Astrocyte of the hippocampus (primary cell): ENCODE results near the gene ZHX3.
A peak's percentile ranks its signal among the peaks of the same experiment; 100 is the strongest.
"Not testable (repeated sequence)": the region's sequence is repeated elsewhere in the genome, so short reads cannot be mapped to it uniquely, and the experiment has no call there.

Experiments
- DNase-seq: peaks from one replicate; pipeline ENCODE4 v3.0.0; 2011; ENCODE audit warnings: low read depth, low spot score

The ZHX3 gene

GRCh38 chr20:41261790-41262717, 55.5 kb downstream of the ZHX3 start:
- no peak for DNase-seq

DNA sequence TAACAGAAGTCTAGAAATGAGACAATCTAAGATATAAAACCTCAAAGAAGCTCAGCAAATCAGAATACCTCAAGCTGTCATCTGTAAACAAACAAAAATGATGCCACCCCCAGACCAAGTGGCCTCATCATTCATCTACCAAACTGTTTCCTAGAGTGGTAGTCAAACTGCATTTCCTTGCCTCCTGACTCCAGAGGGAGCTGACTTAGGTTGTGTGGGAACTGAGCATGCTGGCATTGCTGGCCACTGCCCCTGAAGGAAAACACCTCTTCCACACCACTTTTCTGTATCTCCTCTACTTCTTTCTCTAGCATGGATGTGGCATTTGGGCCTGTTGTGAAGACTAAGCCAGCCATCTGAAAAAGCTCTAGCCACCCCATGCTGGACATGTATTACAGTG, 56.3 kb downstream of the ZHX3 start:
- no peak for DNase-seq

DNA sequence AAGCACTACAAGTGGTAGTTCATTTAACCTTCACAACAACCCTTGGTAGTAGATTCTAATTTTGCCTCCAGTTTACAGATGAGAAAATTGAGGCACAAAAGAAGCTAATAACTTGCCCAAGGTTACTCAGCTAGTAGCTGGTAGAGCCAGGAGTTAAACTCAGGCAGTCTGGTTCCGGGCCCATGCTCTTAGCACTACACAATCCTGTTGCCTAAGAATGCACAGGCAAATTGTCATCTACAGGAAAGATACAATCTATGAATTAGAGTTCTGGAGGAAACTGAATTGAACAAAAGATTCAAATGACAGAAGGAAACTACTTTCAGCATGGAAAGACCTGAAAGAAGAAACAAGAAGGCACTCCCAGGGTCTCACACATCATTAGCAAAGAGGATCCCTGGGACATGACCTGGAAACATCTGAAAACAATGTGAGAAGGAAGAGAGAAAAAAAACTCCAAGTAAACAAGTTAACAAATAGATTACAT, 56.8 kb downstream of the ZHX3 start:
- DNase-seq: no peak

DNA sequence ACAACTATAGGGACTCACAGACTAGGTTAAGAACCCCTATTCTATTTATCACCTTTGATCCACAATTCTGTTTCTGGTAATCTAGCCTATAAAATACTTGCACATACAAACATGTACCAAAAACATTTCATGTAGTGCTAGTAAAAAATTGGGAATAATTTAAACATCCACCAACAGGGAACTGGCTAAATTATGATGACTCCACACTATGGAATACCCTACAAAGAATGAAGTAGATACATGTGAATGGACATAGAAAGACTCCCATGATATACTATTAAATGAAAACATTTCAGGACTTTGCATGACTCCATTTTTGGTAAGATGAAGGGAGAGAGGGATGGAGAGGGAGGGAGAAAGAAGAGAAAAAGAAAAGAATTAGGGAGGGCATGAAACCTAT, 58.2 kb downstream of the ZHX3 start:
- no peak for DNase-seq

- DNase-seq: no peak
Observed at GRCh38 chr20:41258474-41258873, 59.1 kb downstream of the ZHX3 start.

- no peak for DNase-seq
Observed at GRCh38 chr20:41256516-41256915, 61.0 kb downstream of the ZHX3 start.

DNA sequence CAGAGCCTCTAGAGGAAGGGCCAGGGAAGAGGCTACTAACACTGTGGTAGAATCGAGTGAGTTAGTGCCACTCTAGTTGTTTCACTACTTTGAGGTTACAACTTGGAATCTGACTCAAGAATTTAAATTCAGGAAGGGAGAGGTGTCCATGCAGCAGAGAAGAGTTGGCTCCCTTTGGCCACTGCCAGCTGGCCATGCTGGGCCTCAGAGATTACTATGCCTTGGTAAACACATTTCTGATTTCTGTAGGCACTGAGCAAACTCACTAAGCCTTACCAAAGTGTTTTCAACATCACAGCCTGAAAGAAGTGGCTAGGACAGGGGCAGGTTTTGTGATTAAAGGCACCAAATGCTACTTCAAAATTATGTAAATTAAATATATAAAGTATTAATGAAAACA, 61.9 kb downstream of the ZHX3 start:
- DNase-seq: no peak

DNA sequence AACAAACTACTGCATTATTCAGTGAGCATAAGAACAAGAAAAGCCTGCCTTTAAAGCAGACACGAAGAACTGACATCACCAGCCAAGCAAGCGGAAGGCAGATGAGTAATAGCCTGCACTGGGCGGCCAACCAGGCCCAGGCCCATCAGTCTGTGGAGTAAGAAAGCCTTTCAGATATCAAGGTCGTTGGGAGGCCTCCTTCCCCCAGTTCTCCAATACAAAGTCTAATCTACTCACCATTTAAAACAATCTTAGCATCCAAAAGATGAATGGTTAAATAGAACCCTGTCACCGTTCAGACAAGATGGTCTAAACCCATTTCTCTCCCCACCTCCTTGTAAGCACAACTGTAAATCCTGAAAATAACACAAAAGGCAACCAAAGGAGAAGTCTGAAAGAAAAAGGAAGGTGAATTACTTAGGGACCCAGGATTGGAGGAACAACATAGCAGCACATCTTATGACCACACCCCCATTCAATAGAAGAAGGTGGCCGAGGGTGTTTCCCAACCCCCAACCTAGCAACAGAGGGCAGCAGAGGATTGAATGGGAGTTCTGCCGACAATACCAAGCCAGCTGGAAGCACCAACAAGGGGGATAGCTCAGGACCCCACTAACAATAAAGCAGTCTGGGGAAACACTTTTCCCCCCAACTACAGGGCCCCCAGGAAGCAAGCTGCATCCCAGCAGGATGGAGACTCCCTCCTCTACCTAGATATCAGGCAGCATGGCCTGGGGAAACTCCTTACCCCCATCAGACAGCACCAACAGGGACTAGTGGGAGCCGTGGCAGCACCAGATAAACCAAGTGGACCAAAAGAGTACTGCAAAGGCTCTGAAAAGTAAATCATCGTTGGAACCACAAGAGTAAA, 67.9 kb downstream of the ZHX3 start:
- peak; percentile 92 for DNase-seq

GRCh38 chr20:41248368-41249024, 69.0 kb downstream of the ZHX3 start:
- DNase-seq: peak; percentile 85

- no peak for DNase-seq
Observed at GRCh38 chr20:41247523-41248367, 69.8 kb downstream of the ZHX3 start.

GRCh38 chr20:41245086-41245707, 72.3 kb downstream of the ZHX3 start:
- DNase-seq: peak; percentile 46

GRCh38 chr20:41242807-41243206, 74.7 kb downstream of the ZHX3 start:
- DNase-seq: no peak

GRCh38 chr20:41242352-41242751, 75.2 kb downstream of the ZHX3 start:
- DNase-seq: no peak

DNA sequence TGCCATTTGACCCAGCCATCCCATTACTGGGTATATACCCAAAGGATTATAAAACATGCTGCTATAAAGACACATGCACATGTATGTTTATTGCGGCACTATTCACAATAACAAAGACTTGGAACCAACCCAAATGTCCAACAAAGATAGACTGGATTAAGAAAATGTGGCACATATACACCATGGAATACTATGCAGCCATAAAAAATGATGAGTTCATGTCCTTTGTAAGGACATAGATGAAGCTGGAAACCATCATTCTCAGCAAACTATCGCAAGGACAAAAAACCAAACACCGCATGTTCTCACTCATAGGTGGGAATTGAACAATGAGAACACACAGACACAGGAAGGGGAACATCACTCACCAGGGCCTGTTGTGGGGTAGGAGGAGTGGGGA, 80.3 kb downstream of the ZHX3 start:
- not testable (repeated sequence) for DNase-seq

GRCh38 chr20:41236818-41237217, 80.7 kb downstream of the ZHX3 start:
- not testable (repeated sequence) for DNase-seq

- DNase-seq: peak; percentile 25
Observed at GRCh38 chr20:41234546-41234945, 83.0 kb downstream of the ZHX3 start.

- no peak for DNase-seq
Observed at GRCh38 chr20:41234041-41234440, 83.5 kb downstream of the ZHX3 start.

- peak; percentile 65 for DNase-seq
Observed at GRCh38 chr20:41232973-41233926, 84.3 kb downstream of the ZHX3 start.

DNA sequence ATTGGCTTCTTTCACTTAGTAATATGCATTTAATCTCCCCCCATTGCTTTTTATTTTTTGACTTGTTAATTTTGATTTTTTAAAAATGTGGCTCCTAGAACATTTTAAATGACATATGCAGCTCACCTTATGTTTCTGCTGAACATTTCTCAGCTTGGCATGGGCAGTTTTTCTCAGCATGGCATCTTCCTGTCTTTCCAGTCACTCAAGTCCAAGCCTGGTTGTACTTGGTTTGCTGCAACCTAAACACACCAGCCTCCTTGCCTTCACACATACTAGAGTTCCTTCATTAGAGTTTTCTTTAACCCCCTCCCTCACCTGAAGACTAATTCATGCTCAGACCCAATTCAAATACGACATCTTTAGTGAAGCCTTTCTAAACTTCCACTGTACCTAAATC, 86.4 kb downstream of the ZHX3 start:
- DNase-seq: no peak
